K562 (cell line): Measurements from ENCODE around the gene TRIM65. TPM values are rescaled to one million over a fixed set of nuclear protein-coding genes. Genes with fewer than 3 reads are reported as not detected.

Source experiments
- ATAC-seq: fragments of 200-7000 bp; cut with Tn5 transposase; 3 replicates; pipeline ENCODE4 v1.9.1; 2020; ENCODE audit warnings: moderate library complexity
- BruUV-seq: library from RNA; stranded (reverse); fragments of 400-500 nt; replicated peaks from 2 replicates; lab custom pipeline; 2021; lab: Mats Ljungman, UMichigan
- CTCF ChIA-PET: fragments of 300-600 bp; formaldehyde crosslinking; extraction: SDS; loops from one replicate; lab custom pipeline; 2021; ENCODE audit warnings: low intra/inter-chr PET ratio; lab: Yijun Ruan, JAX
- POLR2A ChIA-PET: fragments of 300-600, 350-650 bp; sonication (Branson Sonifier 250); formaldehyde crosslinking; extraction: SDS; loops from one replicate; lab custom pipeline; 2021; ENCODE audit warnings: antibody characterized with exemption, inconsistent platforms; lab: Yijun Ruan, JAX
- DNase-seq, 4 experiments: peaks; one replicate each; pipeline versions ENCODE4 v3.0.0 to v3.0.0-alpha.2; 2011 to 2018; ENCODE audit warnings: low spot score in 3 of 4, mixed read lengths in 3 of 4; ENCODE audit errors: extremely low read depth in 1 of 4
- FAIRE-seq: peaks from 2 replicates; lab custom pipeline; 2011; peaks lifted over from hg19 to GRCh38; lab: Jason Lieb, UNC
- H2AFZ ChIP-seq: 2 replicates; pipeline ENCODE4 v1.6.0; 2011; ENCODE audit warnings: low read depth, low read length, control low read depth, inconsistent platforms
- H3K27ac ChIP-seq: fragments of 200-600 bp; 3 replicates; pipeline ENCODE4 v1.8.0; 2011; ENCODE audit warnings: low read depth, mild to moderate bottlenecking, control low read depth, inconsistent platforms, low read length, moderate library complexity, mixed read lengths; ENCODE audit errors: extremely low read depth
- H3K27me3 ChIP-seq, 2 experiments: fragments of 300-600 bp in 1 of 2; 2 replicates in 1 of 2; 3 replicates in 1 of 2; pipeline versions ENCODE4 v1.6.0 to v1.8.0; 2011; ENCODE audit warnings: inconsistent platforms in 2 of 2, low read length in 2 of 2, mild to moderate bottlenecking in 1 of 2, mixed read lengths in 1 of 2, moderate library complexity in 1 of 2; ENCODE audit not compliant: control insufficient read depth in 2 of 2, insufficient read depth in 2 of 2
- H3K36me3 ChIP-seq: fragments of 300-600 bp; 3 replicates; pipeline ENCODE4 v1.8.0; 2011; ENCODE audit warnings: mild to moderate bottlenecking, low read length, inconsistent platforms; ENCODE audit not compliant: control insufficient read depth, insufficient read depth
- H3K4me1 ChIP-seq, 2 experiments: fragments of 200-600 bp in 1 of 2; replicated peaks in 1 of 2; 2 replicates in 1 of 2; 3 replicates in 1 of 2; pipeline versions ENCODE4 v1.5.1 to v1.8.0; 2011; ENCODE audit warnings: inconsistent platforms in 2 of 2, low read length in 2 of 2, mild to moderate bottlenecking in 1 of 2, mixed read lengths in 1 of 2, moderate library complexity in 1 of 2; ENCODE audit not compliant: control insufficient read depth in 2 of 2, insufficient read depth in 2 of 2
- H3K4me2 ChIP-seq: 2 replicates; pipeline ENCODE4 v1.6.1; 2011; ENCODE audit warnings: low read length, control low read depth, inconsistent platforms, mixed read lengths; ENCODE audit not compliant: insufficient read depth
- H3K4me3 ChIP-seq: fragments of 200-600 bp; sonication (generic), shearing (Covaris generic); 2 replicates; pipeline ENCODE4 v1.5.1; 2016; ENCODE audit warnings: control low read depth, inconsistent platforms
- H3K79me2 ChIP-seq: fragments of 200-600 bp; 3 replicates; pipeline ENCODE4 v1.8.0; 2011; ENCODE audit warnings: low read length, inconsistent platforms; ENCODE audit not compliant: control insufficient read depth, insufficient read depth
- H3K9ac ChIP-seq, 2 experiments: 2 replicates each; pipeline versions ENCODE4 v1.6.0 to v1.6.1; 2011; ENCODE audit warnings: low read depth in 2 of 2, low read length in 2 of 2, control low read depth in 1 of 2, inconsistent platforms in 1 of 2, mild to moderate bottlenecking in 1 of 2, mixed read lengths in 1 of 2; ENCODE audit not compliant: insufficient read depth in 1 of 2
- H3K9me1 ChIP-seq: one replicate; pipeline ENCODE4 v1.6.0; 2011; ENCODE audit warnings: inconsistent platforms, mild to moderate bottlenecking, low read length, moderate library complexity; ENCODE audit not compliant: control insufficient read depth, insufficient read depth
- H3K9me3 ChIP-seq: replicated peaks from 2 replicates; pipeline ENCODE4 v1.5.1; 2011; ENCODE audit warnings: low read depth, low read length, inconsistent platforms; ENCODE audit not compliant: control insufficient read depth, insufficient read depth
- H4K20me1 ChIP-seq: replicated peaks from 2 replicates; pipeline ENCODE4 v1.6.1; 2011; ENCODE audit warnings: low read length, inconsistent platforms, mixed read lengths; ENCODE audit not compliant: control insufficient read depth, insufficient read depth
- E2F8 ChIP-seq: fragments of 450-650 bp; IDR thresholded peaks from 2 replicates; pipeline ENCODE4 v1.7.1; 2018; ENCODE audit warnings: mild to moderate bottlenecking, low read depth; ENCODE audit not compliant: partially characterized antibody
- USF2 ChIP-seq: sonication (generic); formaldehyde crosslinking; IDR thresholded peaks from 2 replicates; pipeline ENCODE4 v1.5.0; 2020; ENCODE audit warnings: missing genetic modification reagents
- ZBTB40 ChIP-seq, 2 experiments: fragments of 450-650 bp in 1 of 2; sonication (generic) in 1 of 2; formaldehyde crosslinking in 1 of 2; IDR thresholded peaks; 2 replicates each; pipeline versions ENCODE4 v1.7.1 to v1.9.0; 2016 to 2022; ENCODE audit warnings: inconsistent platforms in 1 of 2, mild to moderate bottlenecking in 1 of 2, missing genetic modification reagents in 1 of 2
- WGBS: fragments of 100-300 bp; shearing (Covaris generic); methylation state at CpG from one replicate; pipeline ENCODE4 v1.1.6; 2016; ENCODE audit warnings: low coverage, mixed read lengths; ENCODE audit not compliant: insufficient coverage; ENCODE audit errors: missing lambda C conversion rate; 5-methylcytosine and 5-hydroxymethylcytosine counted together
- in situ Hi-C: fragments of 300-500 bp; cut with MboI; formaldehyde crosslinking; loops from 4 replicates; pipeline ENCODE4 v1.15.0; 2018; ENCODE audit warnings: inconsistent platforms, mixed read lengths
- intact Hi-C: fragments of 100-400 bp; cut with micrococcal nuclease; formaldehyde crosslinking; loops from 2 replicates; pipeline ENCODE4 v1.14.2; 2022
- polyA plus RNA-seq, 8 experiments: library from polyadenylated mRNA; depleted of rRNA in 4 of 8; stranded (reverse) in 5 of 8; unstranded in 3 of 8; fragments of >200 nt; fragmentation: Nextera tagmentation in 2 of 8; fragmentation: Illumina TruSeq in 1 of 8; extraction: Ambion mirVana in 2 of 8; extraction: Trizol in 1 of 8; gene quantifications; 2 replicates each; pipeline versions ENCODE4 v1.2.1 to v1.2.3, GENCODE V29; 2011 to 2014; ENCODE audit warnings: inconsistent platforms in 1 of 8, missing spikeins in 1 of 8
- total RNA-seq, 7 experiments: library from RNA; depleted of rRNA in 6 of 7; stranded (reverse); fragments of >200 nt in 6 of 7; fragmentation: Illumina TruSeq in 2 of 7; extraction: Trizol in 2 of 7; gene quantifications; 2 replicates each; pipeline versions ENCODE4 v1.2.1 to v1.2.3, GENCODE V29; 2011 to 2021; ENCODE audit warnings: low replicate concordance in 1 of 7

The TRIM65 gene
- total and polyA plus RNA-seq, 9 of the 15 experiments (the other 6 are each of a cell fraction or from before 2014, with no cell fraction given), result 2.8 to 45.7 (median 22.9) TPM

- peak overlapping the region; percentile 99 for H3K4me2 ChIP-seq
- no peaks in the 10 kb centered on the region for H4K20me1 ChIP-seq
- H3K79me2 ChIP-seq, result peaks cover 49% of the 10 kb centered on the region
- in situ Hi-C loops, result no loop called here
- H3K9ac ChIP-seq, result peak overlapping the region; percentile 95 to 98
- H3K4me3 ChIP-seq, result peak overlapping the region; percentile 69
- WGBS, result 3% methylated on average over 21 of the region's 21 CpGs
- H3K9me1 ChIP-seq, result no peaks in the 10 kb centered on the region
- BruUV-seq, result no TSS peak
- peak; percentile 85 for ATAC-seq
- H3K36me3 ChIP-seq, result peaks cover 61% of the 10 kb centered on the region
- peak overlapping the region; percentile 95 for H3K27ac ChIP-seq
- ChIA-PET CTCF (interaction anchor here (0.6 kb wide), 1 partner anchor 83 kb away, joined by 3 read pairs; no protein-coding TSS in a partner anchor), POLR2A (interaction anchor here (0.6 to 8.5 kb wide), 18 partner anchors 10 to 554 kb away, joined by 3 to 145 read pairs (median 4); partner anchors contain the start of genes TRIM65 and WBP2)
- no peaks in the 10 kb centered on the region for H3K9me3 ChIP-seq
- H2AFZ ChIP-seq, result peak overlapping the region; percentile 38
- FAIRE-seq, result peak; percentile 99
- peaks cover 39 to 87% of the 10 kb centered on the region in 2 experiments for H3K4me1 ChIP-seq
- DNase-seq, result peak; percentile 79 to 98 (median 87)
- H3K27me3 ChIP-seq, result no peaks in the 10 kb centered on the region
- intact Hi-C loops, result loop anchor here (5.0 kb wide), 2 partner anchors 68 to 83 kb away; a partner anchor contains a TSS
- TF ChIP-seq USF2 (CRISPR knock-in tag) (peak; percentile 67), E2F8 (peak; percentile 49), ZBTB40 (IDR thresholded peaks at IDR 0.05) (0 out of 2 replicates have a peak, but pooled peaks have one; percentile 30), ZBTB40 (CRISPR knock-in tag; IDR thresholded peaks at IDR 0.05) (no peak)
Measured at GRCh38 chr17:75845058-75845711, 51.6 kb downstream of the TRIM65 start.
